Body of pancreas (tissue), 4 donors: ENCODE results near the gene HSPA12B. TPM values are rescaled to one million over a fixed set of nuclear protein-coding genes. Genes with fewer than 3 reads are reported as not detected.

ENCODE experiments used
- ATAC-seq: fragments of 150-250 bp; one replicate; pipeline ENCODE4 v1.9.1; 2016
- DNase-seq, 4 donors: peaks; one replicate each; pipeline ENCODE4 v3.0.0-alpha.2; 2019
- H3K27ac ChIP-seq, 4 donors: fragments of 200-600 bp; sonication (generic); 1 replicate in 3 of 4; 2 replicates in 1 of 4; pipeline versions ENCODE4 v1.5.1 to v1.6.1; 2016 to 2019; ENCODE audit warnings: mild to moderate bottlenecking in 1 of 4, mixed read lengths in 1 of 4, moderate library complexity in 1 of 4
- H3K27me3 ChIP-seq, 2 donors: fragments of 200-600 bp; sonication (generic); one replicate each; pipeline ENCODE4 v1.6.0; 2016; ENCODE audit warnings: mild to moderate bottlenecking in 1 of 2
- H3K36me3 ChIP-seq, 2 donors: fragments of 200-600 bp; sonication (generic); replicated peaks in 1 of 2; 2 replicates each; pipeline ENCODE4 v1.5.1; 2016; ENCODE audit warnings: low read depth in 2 of 2; ENCODE audit not compliant: insufficient read depth in 1 of 2
- H3K4me1 ChIP-seq: fragments of 200-600 bp; sonication (generic); one replicate; pipeline ENCODE4 v1.6.0; 2016
- H3K4me3 ChIP-seq, 2 donors: fragments of 200-600 bp; sonication (generic); 1 replicate in 1 of 2; 2 replicates in 1 of 2; pipeline ENCODE4 v1.5.1; 2016 to 2019
- H3K9me3 ChIP-seq, 3 donors: fragments of 200-600 bp; sonication (generic); 1 replicate in 2 of 3; 2 replicates in 1 of 3; pipeline ENCODE4 v1.5.1; 2016
- CTCF ChIP-seq, 7 experiments: fragments of 450-650 bp in 4 of 7; fragments of 200-600 bp in 3 of 7; sonication (generic) in 3 of 7; IDR thresholded peaks; one replicate each; pipeline ENCODE4 v1.5.1; 2016 to 2019; ENCODE audit warnings: antibody characterized with exemption in 7 of 7
- POLR2A ChIP-seq, 3 donors: fragments of 450-650 bp; IDR thresholded peaks; one replicate each; pipeline ENCODE4 v1.6.1; 2016; ENCODE audit warnings: antibody characterized with exemption in 3 of 3, mild to moderate bottlenecking in 2 of 3
- WGBS, 2 donors: methylation state at CpG; one replicate each; pipeline ENCODE4 v1.1.5; 2017; 5-methylcytosine and 5-hydroxymethylcytosine counted together
- intact Hi-C: fragments of 100-400 bp; cut with DNase I; formaldehyde crosslinking; loops from one replicate; pipeline ENCODE4 v1.15.1; 2023
- total RNA-seq, 2 donors: library from RNA; depleted of rRNA; stranded (reverse); fragments of >200 nt; gene quantifications; one replicate each; pipeline ENCODE4 v1.1.0, GENCODE V29; 2016

The HSPA12B gene
- total RNA-seq, 2 donors from 2014 or later, result 3.3 to 4.4 TPM

DNA sequence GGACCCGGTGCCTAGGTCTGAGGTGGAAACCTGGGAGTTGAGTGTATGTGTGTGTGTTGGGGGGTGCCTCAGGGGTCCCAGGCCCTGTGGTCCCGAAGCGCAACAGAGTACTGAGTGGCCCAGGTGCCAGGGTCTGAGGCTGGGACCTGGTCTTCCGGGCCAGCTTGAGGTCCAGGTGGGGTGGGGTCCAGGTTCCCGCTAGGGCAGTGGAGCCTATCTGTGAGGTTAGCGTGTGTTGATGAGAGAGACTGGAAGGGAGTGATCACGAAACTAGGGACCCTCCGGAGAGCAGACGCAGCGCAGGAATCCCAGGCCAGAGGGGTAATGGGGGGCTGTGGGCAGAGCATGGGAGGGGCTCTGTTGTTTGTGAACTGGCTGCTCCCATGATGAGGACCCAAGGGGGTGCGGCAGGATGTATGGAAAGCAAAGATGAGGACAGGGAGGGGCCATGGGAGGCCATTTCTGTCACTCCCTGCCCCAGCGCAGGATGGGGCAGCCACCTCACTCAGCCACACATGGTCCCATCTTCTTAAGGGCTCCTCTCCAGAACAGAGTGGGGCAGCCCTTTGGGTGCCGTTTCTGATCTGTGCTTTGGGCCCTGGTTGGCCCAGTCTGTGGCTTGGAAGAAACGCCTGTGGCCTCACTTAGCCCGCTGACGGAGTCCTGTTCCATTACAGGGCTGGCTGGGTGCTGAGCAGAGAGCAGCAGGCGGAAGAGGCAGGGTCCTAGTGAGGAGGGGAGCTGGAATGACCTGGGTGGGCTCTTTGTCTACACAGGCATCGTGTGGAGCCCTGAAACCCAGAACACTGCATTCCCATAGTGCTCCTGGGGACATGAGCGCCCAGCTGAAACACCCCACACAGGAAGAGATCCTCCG, 872 bp downstream of the HSPA12B start:
- Histone ChIP-seq H3K27ac (no peak overlapping the region), H3K4me1 (peaks cover 19% of the 10 kb centered on the region), H3K27me3 (no peaks in the 10 kb centered on the region), H3K9me3 (no peaks in the 10 kb centered on the region), H3K4me3 (no peak overlapping the region), H3K36me3 (no peaks in the 10 kb centered on the region)
- intact Hi-C loops, result no loop called here
- DNase-seq (no peak), ATAC-seq (no peak)
- WGBS, 2 donors, result 83 to 88% methylated on average over 16 to 20 of the region's 20 CpGs
- TF ChIP-seq CTCF (IDR thresholded peaks at IDR 0.05) (no peak), POLR2A (IDR thresholded peaks at IDR 0.05) (no peak)

DNA sequence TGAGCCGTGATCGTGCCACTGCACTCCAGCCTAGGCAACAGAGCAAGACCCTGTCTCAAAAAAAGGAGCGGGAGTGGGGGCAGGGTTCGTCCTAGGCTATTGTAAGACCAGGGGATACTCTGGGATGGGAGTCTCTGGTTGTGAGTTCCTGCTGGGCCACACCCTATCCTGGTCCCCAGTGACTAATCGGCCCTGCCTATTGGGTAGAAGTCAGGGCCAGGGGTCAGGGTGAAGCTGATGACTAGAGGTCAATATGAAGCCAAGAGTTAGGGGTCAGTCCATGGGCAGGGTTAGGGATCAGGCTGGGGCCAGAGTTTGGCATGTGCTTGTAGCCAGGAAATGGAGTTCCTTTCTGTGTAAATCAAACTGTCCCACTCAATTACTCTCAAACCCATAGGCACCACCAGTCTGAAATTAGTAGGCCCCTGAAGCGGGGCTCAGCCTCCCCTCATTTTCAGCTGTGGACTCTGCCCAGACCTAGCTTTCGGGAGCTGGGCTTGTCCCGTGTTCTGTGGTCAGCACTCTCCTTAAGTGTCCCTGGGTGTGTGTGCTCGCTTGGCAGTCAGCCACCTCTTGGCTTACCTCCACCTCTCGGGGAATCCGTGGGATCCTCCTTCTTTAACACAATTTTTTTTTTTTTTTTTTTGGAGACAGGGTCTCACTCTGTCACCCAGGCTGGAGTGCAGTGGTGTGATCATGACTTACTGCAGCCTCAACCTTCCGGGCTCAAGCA, 1.8 kb downstream of the HSPA12B start:
- no peak overlapping the region for H3K4me3 ChIP-seq
- TF ChIP-seq CTCF (IDR thresholded peaks at IDR 0.05) (no peak), POLR2A (IDR thresholded peaks at IDR 0.05) (no peak)
- ATAC-seq, result no peak

DNA sequence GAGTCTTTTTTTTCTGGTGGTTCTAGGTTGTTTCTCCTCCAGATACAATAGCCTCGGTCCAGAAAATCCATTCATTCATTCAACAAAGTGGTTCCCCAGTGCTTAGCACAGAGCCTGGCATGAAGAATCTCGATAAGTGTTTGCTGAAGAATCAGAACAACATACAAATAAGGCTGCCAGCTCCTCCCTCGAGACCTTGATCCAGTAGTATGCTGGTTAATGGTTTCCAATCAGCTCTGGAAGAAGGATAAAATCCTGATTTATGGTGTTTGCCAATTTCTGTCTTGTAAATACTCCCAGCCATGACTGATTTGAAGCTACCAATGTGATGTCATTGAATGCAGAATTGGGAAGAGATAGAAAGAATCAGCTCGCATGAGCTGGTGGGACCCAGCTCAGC, 3.3 kb downstream of the HSPA12B start:
- ATAC-seq, result no peak

More for the DNA sequence above, 1.8 kb downstream of the HSPA12B start:
- Histone ChIP-seq H3K36me3 (no peaks in the 10 kb centered on the region), H3K9me3 (no peaks in the 10 kb centered on the region), H3K27ac (no peak overlapping the region), H3K4me1 (peaks cover 19% of the 10 kb centered on the region), H3K27me3 (no peaks in the 10 kb centered on the region)
- WGBS, 2 donors, result 48 to 60% methylated on average over 8 to 12 of the region's 12 CpGs
- DNase-seq, result peak in 1 of 4 donors; percentile 33
- intact Hi-C loops, result no loop called here

More for the DNA sequence above, 3.3 kb downstream of the HSPA12B start:
- TF ChIP-seq CTCF (IDR thresholded peaks at IDR 0.05) (no peak), POLR2A (IDR thresholded peaks at IDR 0.05) (no peak)
- H3K36me3 ChIP-seq, result no peaks in the 10 kb centered on the region
- DNase-seq, result no peak
- no peaks in the 10 kb centered on the region for H3K27me3 ChIP-seq
- WGBS, 2 donors, result 24 to 31% methylated on average over 4 of the region's 4 CpGs
- H3K9me3 ChIP-seq, result no peaks in the 10 kb centered on the region
- no peak overlapping the region for H3K27ac ChIP-seq
- intact Hi-C loops, result no loop called here
- no peak overlapping the region for H3K4me3 ChIP-seq
- peaks cover 19% of the 10 kb centered on the region for H3K4me1 ChIP-seq
